HG02884 (cell line): ENCODE data around the gene SOS2.
"Not testable (repeated sequence)": the region's sequence is repeated elsewhere in the genome, so short reads cannot be mapped to it uniquely, and the experiment has no call there.

Source experiments
- ATAC-seq: cut with Tn5 transposase; IDR thresholded peaks from one replicate; pipeline ENCODE4 v1.9.1; 2021; ENCODE audit warnings: mild to moderate bottlenecking, moderate library complexity; ENCODE audit not compliant: unreplicated experiment

SOS2 gene

GRCh38 chr14:50086321-50086711 lies 145.1 kb downstream of the SOS2 start:
- no peak for ATAC-seq

- ATAC-seq: peak; percentile 37
These were observed 145.6 kb downstream of the SOS2 start for GRCh38 chr14:50085570-50086320.

- no peak for ATAC-seq
These were observed 146.7 kb downstream of the SOS2 start for GRCh38 chr14:50084666-50085065.

- ATAC-seq: peak; percentile 39
These were observed 147.7 kb downstream of the SOS2 start for GRCh38 chr14:50083467-50084337.

GRCh38 chr14:50082784-50083466 lies 148.5 kb downstream of the SOS2 start:
- peak; percentile 72 for ATAC-seq

GRCh38 chr14:50082308-50082742 lies 149.1 kb downstream of the SOS2 start:
- no peak for ATAC-seq

- not testable (repeated sequence) for ATAC-seq
These were observed 152.3 kb downstream of the SOS2 start for GRCh38 chr14:50079103-50079502.

GRCh38 chr14:50073663-50074062 lies 157.7 kb downstream of the SOS2 start:
- not testable (repeated sequence) for ATAC-seq

GRCh38 chr14:50072395-50072794 lies 159.0 kb downstream of the SOS2 start:
- no peak for ATAC-seq

- no peak for ATAC-seq
These were observed 160.4 kb downstream of the SOS2 start for GRCh38 chr14:50070840-50071548.

GRCh38 chr14:50070230-50070629 lies 161.1 kb downstream of the SOS2 start:
- no peak for ATAC-seq

- no peak for ATAC-seq
These were observed 162.1 kb downstream of the SOS2 start for GRCh38 chr14:50069325-50069724.

GRCh38 chr14:50068496-50068895 lies 162.9 kb downstream of the SOS2 start:
- no peak for ATAC-seq

- no peak for ATAC-seq
These were observed 163.5 kb downstream of the SOS2 start for GRCh38 chr14:50067723-50068495.
